GM21717 (cell line): Measurements from ENCODE around the gene FOCAD.
A peak's percentile ranks its signal among the peaks of the same experiment; 100 is the strongest.
"Not testable (repeated sequence)": the region's sequence is repeated elsewhere in the genome, so short reads cannot be mapped to it uniquely, and the experiment has no call there.

ENCODE experiments used
- ATAC-seq: cut with Tn5 transposase; IDR thresholded peaks from one replicate; pipeline ENCODE4 v1.9.1; 2021; ENCODE audit warnings: mild to moderate bottlenecking, moderate library complexity; ENCODE audit not compliant: unreplicated experiment

The FOCAD gene, protein sequence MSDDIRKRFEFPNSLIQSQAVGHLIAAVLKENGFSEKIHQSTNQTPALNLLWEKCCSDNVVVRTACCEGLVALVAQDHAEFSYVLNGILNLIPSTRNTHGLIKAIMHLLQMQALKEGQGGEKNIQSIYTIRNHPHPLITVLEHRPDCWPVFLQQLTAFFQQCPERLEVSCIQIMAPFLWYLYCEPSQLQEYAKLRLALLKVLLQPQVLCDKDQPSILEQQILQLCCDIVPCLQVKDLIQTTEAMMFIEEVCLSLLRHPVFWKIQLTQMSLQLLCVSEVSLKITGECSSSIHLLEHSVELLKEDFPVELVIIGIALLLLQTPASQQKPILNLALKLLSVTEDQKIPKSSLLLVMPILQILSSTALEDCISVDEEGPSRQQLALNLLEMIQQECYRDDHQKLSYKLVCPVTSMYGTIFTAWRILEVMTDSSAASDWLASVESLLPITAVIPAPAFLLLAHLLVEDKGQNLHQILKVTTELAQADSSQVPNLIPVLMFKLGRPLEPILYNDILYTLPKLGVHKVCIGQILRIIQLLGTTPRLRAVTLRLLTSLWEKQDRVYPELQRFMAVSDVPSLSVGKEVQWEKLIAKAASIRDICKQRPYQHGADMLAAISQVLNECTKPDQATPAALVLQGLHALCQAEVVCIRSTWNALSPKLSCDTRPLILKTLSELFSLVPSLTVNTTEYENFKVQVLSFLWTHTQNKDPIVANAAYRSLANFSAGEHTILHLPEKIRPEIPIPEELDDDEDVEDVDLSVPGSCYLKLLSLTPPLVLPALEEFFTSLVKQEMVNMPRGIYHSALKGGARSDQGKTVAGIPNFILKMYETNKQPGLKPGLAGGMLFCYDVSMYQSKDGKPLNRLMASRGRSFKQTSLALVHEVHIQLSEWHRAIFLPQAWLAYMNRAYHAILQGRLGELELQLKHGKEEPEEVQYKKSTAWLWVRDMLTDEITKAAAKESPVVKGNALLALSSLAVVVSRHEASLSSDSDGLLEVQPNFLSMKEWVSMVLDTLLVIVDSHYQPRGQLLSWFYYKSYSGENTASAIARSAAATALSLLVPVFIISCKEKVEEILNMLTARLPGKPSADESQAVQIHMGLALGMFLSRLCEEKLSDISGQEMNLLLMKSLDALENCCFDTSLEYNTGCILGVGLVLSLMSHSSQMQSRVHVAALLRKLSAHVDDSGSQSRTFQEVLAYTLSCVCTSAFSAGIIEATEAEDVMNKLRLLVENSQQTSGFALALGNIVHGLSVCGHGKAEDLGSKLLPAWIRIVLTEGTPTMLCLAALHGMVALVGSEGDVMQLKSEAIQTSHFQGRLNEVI (N-terminal part only)

DNA sequence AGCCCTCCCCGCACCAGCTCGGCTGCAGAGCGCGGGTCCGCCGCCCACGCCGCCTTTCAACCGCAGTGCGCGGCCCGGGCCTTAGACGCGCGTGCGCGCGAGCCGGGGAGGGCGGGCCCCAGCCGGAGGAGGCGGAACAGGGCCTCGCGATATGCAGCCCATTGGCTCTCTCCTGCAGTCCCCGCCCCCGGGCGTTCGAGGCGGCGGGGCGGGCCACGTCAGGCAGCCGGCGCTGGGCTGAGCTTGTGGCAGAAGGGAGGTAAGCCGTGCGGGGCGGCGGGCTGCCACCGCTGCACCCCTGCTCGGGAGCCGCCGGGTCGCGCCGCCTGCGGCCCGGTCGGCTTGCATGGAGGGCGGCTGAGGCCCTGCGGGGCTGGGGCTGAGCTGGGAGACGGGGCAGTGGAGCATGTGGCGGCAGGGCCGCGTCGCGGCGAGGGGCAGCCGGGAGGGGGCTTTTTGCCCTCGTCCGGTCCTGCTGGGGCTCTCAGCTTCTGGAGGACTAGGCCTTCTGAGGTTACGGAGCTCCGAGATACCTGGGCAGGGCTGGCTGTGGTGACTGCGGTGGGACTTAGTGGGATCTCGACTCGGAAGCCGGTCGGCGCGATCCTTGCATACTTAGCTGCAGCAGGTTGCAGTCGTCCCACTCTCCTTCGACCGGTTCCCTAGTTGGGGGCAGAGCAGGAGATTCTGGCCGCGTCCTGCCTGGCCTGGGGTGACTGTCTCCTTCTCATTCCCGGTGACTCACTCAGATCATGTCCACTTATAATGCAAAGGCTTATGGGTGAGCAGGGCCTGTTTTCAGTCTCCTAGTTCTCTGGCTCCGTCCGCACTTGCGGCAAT is at the start of gene FOCAD:
Gene FOCAD, plus strand, starts transcription at position 225 of the 840 bp plus-strand sequence. CDS start 31,095 bp downstream, outside the sequence.
- ATAC-seq, result peak; percentile 98

DNA sequence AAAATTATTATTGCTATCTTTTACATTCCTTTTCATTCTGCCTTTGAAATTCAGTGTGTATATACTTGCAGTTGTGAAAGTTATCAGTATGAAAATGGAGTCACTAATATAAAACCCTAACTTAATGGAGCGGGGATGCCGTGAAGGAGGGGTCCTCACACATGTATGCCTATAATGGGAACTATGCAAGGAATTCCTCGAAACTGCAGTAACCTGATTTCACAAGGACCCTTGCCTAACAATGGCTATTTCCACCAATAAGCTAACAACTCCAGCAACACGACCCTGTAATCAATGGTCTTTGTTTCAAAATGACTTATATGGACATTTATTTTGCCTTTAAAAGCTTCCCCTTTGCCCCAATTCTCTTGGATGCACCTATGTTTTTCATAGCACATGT is 49.2 kb upstream of the FOCAD start:
- no peak for ATAC-seq

DNA sequence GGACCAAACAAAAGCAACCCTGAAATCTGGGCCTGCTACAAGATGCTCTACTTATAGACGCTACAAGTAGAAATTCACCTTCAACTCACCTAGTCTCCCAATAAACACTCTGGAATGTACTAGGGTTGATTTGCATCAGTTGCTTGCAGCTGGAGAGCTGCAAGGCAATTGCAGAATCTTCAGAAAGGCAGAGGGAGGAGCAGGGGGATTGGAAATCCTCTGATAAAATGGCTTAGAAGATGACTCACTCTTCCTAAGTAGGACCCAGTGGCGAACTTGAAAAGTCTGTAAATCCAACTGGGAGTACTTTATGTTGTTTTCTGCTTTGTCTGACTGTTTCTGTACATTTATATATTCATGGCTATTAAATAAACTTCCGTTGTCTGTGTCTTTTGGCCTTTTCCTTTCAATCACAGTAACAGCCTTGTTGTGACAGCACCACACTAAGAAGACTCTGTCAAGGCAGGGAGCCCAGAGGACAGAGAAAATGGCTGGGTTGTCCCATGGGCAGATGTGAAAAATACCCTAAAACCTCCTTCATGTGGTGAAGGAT is 47.1 kb upstream of the FOCAD start:
- no peak for ATAC-seq

DNA sequence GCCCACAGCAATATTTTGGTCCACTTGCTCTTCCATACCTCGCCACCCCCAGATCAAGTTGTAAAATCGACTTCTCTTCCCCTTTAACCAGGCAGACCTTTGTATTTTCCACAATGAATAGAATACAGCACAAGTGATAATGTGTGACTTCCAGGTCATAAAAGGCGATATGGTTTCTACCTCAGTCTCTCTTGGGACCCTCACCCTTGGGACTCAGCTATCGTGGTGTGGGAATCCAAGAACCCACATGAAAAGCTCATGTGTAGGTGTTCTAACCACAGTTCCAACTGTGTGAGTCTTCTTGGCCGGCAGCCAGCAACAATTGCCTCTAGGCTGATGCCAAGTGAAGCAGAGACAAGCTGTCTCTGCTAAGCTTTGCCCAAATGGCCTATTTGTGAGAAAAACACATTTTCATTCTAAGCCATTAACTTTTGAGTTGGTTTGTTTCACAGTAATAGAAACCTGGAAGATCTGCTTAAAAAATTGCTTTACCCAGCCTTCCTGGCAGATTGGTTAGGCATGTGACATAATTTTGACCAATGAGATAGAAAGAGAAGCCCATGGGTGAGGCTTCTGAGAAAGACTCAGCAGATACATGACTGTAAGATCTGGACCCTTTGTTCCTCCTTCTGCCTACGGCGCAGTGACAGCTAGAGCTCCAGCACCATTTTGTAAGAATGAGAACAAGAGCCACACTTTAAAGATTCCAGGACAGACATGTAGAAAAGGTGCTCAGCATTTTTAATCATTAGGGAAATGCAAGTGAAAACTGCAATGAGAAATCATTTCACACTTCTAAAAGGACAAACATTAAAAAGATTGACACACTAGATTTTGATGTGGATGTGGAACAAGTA is 43.5 kb upstream of the FOCAD start:
- ATAC-seq, result peak; percentile 88

DNA sequence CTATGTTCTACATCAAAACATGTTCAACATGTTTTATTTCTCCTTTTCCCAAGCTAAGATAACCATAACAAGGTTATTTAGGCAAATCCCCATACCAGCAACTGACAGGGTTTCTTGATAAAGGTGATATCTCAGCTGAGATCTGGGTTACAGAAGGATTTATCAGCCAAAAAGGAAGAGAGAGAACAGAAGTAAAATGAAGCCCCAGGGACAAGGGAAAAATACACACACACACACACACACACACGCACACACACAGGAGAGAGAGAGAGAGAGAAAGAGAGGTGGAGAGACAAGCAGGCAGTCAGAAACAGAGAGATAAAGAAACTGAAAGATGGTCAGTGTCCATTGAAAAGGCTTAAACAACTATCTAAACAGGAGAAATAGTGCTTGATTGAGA is 42.0 kb upstream of the FOCAD start:
- ATAC-seq, result no peak

DNA sequence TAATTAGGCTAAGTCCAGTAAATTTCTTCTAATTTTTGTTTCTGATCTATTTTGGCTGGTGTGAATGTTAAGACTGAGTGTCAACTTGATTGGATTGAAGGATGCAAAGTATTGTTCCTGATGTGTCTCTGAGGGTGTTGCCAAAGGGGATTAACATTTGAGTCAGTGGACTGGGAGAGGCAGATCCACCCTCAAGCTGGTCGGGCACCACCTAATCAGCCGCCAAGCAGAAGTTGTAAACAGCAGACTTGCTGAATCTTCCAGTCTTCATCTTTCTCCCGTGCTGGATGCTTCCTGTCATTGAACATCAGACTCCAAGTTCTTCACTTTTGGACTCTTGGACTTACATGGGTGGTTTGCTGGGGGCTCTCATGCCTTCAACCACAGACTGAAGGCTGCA is 40.4 kb upstream of the FOCAD start:
- ATAC-seq, result no peak

DNA sequence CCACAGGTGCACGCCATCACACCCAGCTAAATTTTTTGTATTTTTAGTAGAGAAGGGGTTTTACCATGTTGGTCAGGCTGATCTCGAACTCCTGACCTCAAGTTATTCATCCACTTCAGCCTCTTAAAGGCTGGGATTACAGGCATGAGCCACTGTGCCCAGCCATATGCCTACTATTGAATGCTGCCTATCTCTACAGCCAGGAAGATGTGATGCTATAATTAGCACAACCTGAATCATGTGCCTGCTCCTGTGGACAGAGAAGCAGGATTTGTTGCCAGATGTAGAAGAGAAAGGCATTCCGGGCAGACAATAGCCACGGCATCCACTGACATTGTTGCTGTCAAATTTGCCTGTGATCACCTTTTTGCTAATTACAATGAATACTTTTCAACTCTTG is 37.4 kb upstream of the FOCAD start:
- no peak for ATAC-seq

DNA sequence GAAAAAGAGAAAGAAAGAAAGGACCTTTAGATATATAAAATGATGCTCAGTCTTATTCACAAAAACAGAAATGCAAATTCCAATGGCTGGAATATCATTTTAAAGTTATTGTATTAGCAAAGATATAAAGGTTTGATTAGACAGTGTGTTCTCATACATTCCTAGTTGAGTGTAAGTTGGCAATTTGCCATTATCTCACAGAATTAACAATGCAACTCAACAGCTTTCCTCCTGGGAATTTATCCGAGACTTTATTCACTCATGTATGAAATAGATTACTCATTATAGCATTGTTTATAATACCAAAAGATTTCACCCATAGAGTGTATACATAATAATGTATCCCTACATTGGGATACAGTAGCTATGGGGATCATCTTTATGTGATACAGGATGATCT is 34.7 kb upstream of the FOCAD start:
- ATAC-seq, result no peak

DNA sequence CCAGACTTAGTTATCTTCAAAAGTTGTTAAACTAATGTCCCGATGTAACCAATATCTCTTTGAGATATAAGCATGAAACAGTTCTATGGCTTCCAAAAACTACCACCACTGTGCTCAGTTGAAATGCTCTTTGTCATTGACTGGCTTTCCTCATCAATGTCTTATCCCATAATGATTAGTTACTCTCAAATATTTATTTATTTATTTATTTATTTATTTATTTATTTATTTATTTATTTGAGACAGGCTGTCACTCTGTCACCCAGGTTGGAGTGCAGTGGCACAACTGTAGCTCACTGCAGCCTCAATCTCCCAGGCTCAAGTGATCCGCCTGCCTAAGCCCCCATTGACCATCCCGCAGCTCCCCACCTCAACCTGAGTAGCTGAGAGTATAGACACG is 33.7 kb upstream of the FOCAD start:
- no peak for ATAC-seq

DNA sequence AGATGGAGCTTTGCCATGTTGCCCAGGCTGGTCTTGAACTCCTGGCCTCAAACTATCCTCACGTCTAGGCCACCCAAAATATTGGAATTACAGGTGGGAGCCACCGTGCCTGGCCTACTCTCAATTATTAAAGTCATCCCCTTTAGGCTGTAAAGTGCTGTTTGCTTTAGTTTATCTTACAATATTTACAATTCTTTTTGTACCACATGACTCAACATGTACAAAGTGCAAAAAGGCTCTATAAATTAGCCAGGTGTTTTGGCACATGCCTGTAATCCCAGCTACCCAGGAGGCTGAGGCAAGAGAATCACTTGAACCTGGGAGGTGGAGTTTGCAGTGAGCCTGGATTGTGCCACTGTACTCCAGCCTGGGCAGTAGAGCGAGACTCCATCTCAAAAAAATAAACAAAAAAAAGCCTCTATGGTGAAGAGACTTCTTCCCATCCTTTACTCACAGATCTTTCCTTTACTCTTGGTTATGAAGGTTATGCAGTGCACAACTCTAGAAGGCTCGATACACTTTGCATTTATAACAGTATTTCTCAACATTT is 33.2 kb upstream of the FOCAD start:
- ATAC-seq, result no peak

DNA sequence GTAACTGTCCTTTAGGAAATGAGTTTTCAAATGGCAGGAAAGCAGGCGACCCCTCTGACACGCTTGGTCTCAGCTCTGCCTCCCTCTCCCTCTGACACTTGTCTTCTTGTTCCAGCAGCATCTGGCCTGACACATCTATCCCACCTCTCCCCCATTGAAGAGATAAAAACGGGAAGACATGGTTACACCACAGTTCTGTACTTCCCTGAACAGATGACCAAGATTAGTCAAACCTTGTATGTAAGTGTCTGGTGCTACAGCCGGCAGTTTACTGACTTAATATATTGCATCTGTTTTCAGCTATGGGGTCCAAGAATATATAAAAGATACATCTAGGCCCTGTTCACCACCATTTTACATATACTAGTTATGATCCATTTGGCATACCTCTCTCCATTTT is 32.1 kb upstream of the FOCAD start:
- ATAC-seq, result no peak

DNA sequence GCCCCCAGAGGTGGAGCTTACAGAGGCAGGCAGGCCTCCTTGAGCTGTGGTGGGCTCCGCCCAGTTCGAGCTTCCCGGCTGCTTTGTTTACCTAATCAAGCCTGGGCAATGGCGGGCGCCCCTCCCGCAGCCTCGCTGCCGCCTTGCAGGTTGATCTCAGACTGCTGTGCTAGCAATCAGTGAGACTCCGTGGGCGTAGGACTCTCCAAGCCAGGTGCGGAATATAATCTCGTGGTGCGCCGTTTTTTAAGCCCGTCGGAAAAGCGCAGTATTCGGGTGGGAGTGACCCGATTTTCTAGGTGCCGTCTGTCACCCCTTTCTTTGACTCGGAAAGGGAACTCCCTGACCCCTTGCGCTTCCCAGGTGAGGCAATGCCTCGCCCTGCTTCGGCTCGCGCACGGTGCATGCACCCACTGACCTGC is 25.8 kb upstream of the FOCAD start:
- not testable (repeated sequence) for ATAC-seq

DNA sequence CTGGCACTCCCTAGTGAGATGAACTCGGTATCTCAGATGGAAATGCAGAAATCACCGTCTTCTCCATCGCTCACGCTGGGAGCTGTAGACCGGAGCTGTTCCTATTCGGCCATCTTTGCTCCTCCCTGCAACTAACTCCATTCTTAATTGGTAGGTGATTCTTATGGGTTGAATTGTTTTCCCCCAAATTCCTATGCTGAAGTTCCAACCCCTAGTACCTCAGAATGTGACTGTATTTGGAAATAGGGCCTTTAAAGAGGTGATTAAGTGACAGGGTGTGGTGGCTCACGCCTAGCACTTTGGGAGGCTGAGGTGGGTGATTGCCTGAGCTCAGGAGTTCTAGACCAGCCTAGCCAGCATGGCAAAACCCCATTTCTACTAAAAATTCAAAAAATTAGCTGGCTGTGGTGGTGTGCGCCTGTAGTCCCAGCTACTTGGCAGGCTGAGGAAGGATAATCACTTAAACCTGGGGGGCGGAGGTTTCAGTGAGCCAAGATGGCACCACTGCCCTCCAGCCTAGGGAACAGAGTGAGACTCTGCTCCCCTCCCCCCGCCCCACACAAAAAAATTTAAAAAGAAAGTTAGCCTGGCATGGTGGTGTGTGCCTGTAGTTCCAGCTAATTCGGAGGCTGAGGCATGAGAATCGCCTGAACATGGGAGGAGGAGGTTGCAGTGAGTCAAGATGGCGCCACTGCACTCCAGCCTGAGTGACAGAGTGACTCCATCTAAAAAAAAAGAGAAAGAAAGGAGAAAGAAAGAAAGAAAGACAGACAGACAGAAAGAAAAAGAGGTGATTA is 25.2 kb upstream of the FOCAD start:
- no peak for ATAC-seq

DNA sequence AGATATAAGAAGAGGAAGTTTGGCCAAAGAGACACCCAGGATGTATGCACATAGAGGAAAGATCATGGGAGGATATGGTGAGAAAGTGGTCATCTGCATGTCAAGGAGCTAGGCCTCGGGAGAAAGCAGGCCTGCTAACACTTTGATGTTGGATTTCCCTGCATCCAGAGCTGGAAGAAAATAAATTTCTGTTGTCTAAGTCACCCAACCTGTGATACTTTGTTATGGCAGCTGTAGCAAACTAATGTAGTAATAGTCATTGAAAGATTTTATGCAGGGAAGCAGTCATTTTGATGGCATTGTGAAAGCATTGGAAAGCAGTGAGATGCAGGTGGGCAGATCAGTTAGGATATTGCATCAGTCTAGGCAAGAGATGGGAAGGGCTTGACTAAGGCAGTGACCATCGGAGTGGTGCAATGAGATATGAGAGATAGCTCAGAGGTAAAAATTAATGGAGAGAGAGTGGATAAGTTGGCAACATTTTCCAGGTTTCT is 24.5 kb upstream of the FOCAD start:
- ATAC-seq, result no peak

DNA sequence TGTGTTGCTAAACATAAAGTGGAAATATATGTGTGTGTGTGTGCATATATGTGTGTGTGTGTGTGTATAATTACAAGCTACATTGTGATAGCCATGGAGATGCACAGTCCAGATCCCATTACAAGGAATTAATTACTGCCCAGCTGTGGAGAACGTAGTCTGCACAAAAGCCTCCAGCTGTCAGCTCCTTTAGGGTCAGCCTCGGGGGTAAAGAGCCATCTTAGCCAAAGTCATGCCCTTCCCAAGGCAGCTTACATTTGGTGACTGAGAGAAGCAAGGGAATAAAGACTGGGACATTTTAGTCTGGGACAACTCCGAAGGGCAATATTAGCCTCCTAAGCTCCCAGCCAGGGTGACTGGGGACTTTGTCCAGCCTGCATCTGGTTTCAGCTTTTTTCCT is 21.9 kb upstream of the FOCAD start:
- ATAC-seq, result no peak

DNA sequence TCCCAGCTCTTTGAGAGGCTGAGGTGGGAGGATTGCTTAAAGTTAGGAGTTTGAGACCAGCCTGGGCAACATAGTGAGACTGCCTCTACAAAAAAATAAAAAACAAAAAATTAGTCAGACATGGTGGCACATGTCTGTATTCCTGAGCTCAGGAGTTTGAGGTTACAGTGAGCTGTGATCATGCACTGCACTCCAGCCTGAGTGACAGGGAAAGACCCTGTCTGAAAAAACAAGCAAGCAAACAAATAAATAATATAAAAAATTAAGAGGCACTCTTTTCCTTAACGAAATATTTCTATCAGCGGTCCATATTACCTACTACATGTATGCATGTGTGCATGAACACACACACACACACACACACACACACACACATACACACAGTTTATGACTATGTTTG is 20.9 kb upstream of the FOCAD start:
- ATAC-seq, result no peak

DNA sequence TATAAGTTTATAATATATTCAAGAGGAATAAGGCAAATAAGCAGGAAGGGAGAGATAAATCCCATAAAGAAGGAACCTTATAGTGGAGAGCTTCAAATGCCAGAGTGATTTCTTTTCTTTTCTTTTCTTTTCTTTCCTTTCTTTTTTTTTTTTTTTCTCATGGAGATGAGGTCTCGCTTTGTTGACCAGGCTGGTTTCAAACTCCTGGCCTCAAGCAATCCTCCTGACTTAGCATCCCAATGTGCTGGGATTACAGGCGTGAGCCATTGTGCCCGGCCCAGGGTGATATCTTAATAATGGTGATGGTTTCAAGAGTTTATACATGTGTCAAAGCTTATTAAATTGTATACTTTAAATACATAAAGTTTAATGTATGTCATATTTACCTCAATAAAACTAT is 19.6 kb upstream of the FOCAD start:
- no peak for ATAC-seq

DNA sequence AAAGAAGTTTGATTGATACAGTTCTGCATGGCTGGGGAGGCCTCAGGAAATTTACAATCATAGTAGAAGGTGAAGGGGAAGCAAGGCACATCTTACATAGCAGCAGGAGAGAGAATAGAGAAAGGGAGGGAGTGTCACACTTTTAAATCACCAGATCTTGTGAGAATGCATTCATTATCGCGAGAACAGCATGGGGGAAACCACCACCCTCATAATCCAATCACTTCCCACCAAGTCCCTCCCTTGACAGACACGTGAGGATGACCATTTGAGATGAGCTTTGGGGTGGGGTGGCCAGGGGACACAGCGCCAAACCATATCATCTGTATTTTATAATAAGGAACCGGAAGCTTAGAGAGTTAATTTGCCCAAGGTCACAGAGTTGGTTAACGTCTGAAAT is 13.7 kb upstream of the FOCAD start:
- ATAC-seq, result no peak
